Endodermal cell (in vitro differentiated cells): ENCODE data around the gene FSHR. TPM values are rescaled to one million over a fixed set of nuclear protein-coding genes. Genes with fewer than 3 reads are reported as not detected.

Experiments used
- DNase-seq: peaks from one replicate; pipeline ENCODE4 v3.0.0-alpha.2; 2017
- H3K27ac ChIP-seq: 2 replicates; pipeline ENCODE4 v1.5.1; 2013; ENCODE audit warnings: mild to moderate bottlenecking, low read depth, low read length, moderate library complexity
- H3K27me3 ChIP-seq: 2 replicates; pipeline ENCODE4 v1.6.1; 2013; ENCODE audit warnings: mild to moderate bottlenecking, low read length, moderate library complexity; ENCODE audit not compliant: insufficient read depth, control insufficient read depth, poor library complexity, severe bottlenecking
- H3K36me3 ChIP-seq: 2 replicates; pipeline ENCODE4 v1.7.0; 2013; ENCODE audit warnings: mild to moderate bottlenecking, low read length, moderate library complexity; ENCODE audit not compliant: control insufficient read depth, insufficient read depth
- H3K4me1 ChIP-seq: one replicate; pipeline ENCODE4 v1.7.0; 2013; ENCODE audit warnings: low read length; ENCODE audit not compliant: control insufficient read depth, insufficient read depth
- H3K4me3 ChIP-seq: 2 replicates; pipeline ENCODE4 v1.5.1; 2013; ENCODE audit warnings: mild to moderate bottlenecking, low read length, moderate library complexity
- H3K9ac ChIP-seq: 2 replicates; pipeline ENCODE4 v1.6.1; 2013; ENCODE audit warnings: mild to moderate bottlenecking, low read length, moderate library complexity; ENCODE audit not compliant: poor library complexity, severe bottlenecking; ENCODE audit errors: extremely low read depth
- H3K9me3 ChIP-seq: 2 replicates; pipeline ENCODE4 v1.6.1; 2013; ENCODE audit warnings: mild to moderate bottlenecking, low read length, moderate library complexity; ENCODE audit not compliant: control insufficient read depth
- H3K27ac Mint-ChIP-seq: 2 replicates; pipeline ENCODE4 v1.8.0; 2020; ENCODE audit warnings: mixed read lengths
- H3K27me3 Mint-ChIP-seq: 2 replicates; pipeline ENCODE4 v1.8.0; 2021; ENCODE audit warnings: mild to moderate bottlenecking, mixed read lengths; ENCODE audit not compliant: insufficient read depth
- H3K36me3 Mint-ChIP-seq: 2 replicates; pipeline ENCODE4 v1.8.0; 2020; ENCODE audit warnings: low read depth, mixed read lengths
- H3K4me1 Mint-ChIP-seq: 2 replicates; pipeline ENCODE4 v1.8.0; 2020; ENCODE audit warnings: mixed read lengths
- H3K4me3 Mint-ChIP-seq: 2 replicates; pipeline ENCODE4 v1.8.0; 2020; ENCODE audit warnings: mild to moderate bottlenecking, moderate library complexity, mixed read lengths
- H3K9me3 Mint-ChIP-seq: 2 replicates; pipeline ENCODE4 v1.8.0; 2020; ENCODE audit warnings: mild to moderate bottlenecking, mixed read lengths
- CTCF ChIP-seq: fragments of 200-600 bp; sonication (generic); conservative IDR thresholded peaks from 2 replicates; pipeline ENCODE4 v1.5.0; 2021; ENCODE audit warnings: antibody characterized with exemption, mild to moderate bottlenecking
- WGBS, 2 experiments: methylation state at CpG; one replicate each; pipeline versions ENCODE4 v1.1.5 to v1.1.7; 2013; ENCODE audit warnings: missing lambda C conversion rate in 2 of 2, mixed read lengths in 1 of 2; ENCODE audit not compliant: insufficient coverage in 1 of 2, insufficient read length in 1 of 2; 5-methylcytosine and 5-hydroxymethylcytosine counted together
- total RNA-seq, 2 donors: library from RNA; stranded (reverse); fragmentation: NEBNext Ultra II Directional in 1 of 2; extraction: Animal tissue kit (Norgen Biotek cat#: 25700) in 1 of 2; gene quantifications; 2 replicates in 1 of 2; 3 replicates in 1 of 2; pipeline ENCODE4 v1.2.1, GENCODE V29; 2021

The FSHR gene
- total RNA-seq, 2 donors from 2014 or later, result 4.7 to 6.5 TPM

GRCh38 chr2:49131801-49132200, 22.5 kb downstream of the FSHR start:
- peaks cover 18% of the 10 kb centered on the region for H3K4me1 Mint-ChIP-seq
- H3K4me3 Mint-ChIP-seq, result no peak overlapping the region
- TF ChIP-seq CTCF, result no peak
- no peaks in the 10 kb centered on the region for H3K27me3 ChIP-seq
- H3K4me1 ChIP-seq, result peaks cover 3% of the 10 kb centered on the region
- H3K9me3 ChIP-seq, result peaks cover 15% of the 10 kb centered on the region
- WGBS, 2 experiments, result 81% methylated on average over 1 of the region's 1 CpG; no CpG with 5 or more reads in 1 of the 2 experiments
- peaks cover 14% of the 10 kb centered on the region for H3K36me3 Mint-ChIP-seq
- peak overlapping the region; percentile 4 for H3K4me3 ChIP-seq
- peaks cover 28% of the 10 kb centered on the region for H3K9me3 Mint-ChIP-seq
- no peaks in the 10 kb centered on the region for H3K36me3 ChIP-seq
- no peak for DNase-seq
- no peak overlapping the region for H3K9ac ChIP-seq
- no peak overlapping the region for H3K27ac ChIP-seq
- H3K27ac Mint-ChIP-seq, result no peak overlapping the region
- no peaks in the 10 kb centered on the region for H3K27me3 Mint-ChIP-seq

- Histone ChIP-seq H3K9me3 (peaks cover 15% of the 10 kb centered on the region), H3K9ac (no peak overlapping the region), H3K27ac (no peak overlapping the region), H3K36me3 (no peaks in the 10 kb centered on the region), H3K4me1 (peaks cover 11% of the 10 kb centered on the region), H3K27me3 (no peaks in the 10 kb centered on the region), H3K4me3 (peak overlapping the region; percentile 31)
- DNase-seq, result peak; percentile 89
- H3K27me3 Mint-ChIP-seq, result no peaks in the 10 kb centered on the region
- no peak overlapping the region for H3K4me3 Mint-ChIP-seq
- WGBS, 2 experiments, result 6% methylated on average over 1 of the region's 1 CpG; no CpG with 5 or more reads in 1 of the 2 experiments
- peaks cover 26% of the 10 kb centered on the region for H3K9me3 Mint-ChIP-seq
- peak; percentile 50 for TF ChIP-seq CTCF
- H3K4me1 Mint-ChIP-seq, result peaks cover 34% of the 10 kb centered on the region
- H3K27ac Mint-ChIP-seq, result peak overlapping the region; percentile 62
- H3K36me3 Mint-ChIP-seq, result peaks cover 14% of the 10 kb centered on the region
Observed at GRCh38 chr2:49129034-49129433, 25.3 kb downstream of the FSHR start.

- 45% methylated on average over 1 of the region's 1 CpG; no CpG with 5 or more reads in 1 of the 2 experiments for WGBS, 2 experiments
- Mint-ChIP-seq H3K4me1 (peaks cover 26% of the 10 kb centered on the region), H3K36me3 (no peaks in the 10 kb centered on the region), H3K27me3 (peaks cover 3% of the 10 kb centered on the region), H3K27ac (no peak overlapping the region), H3K9me3 (no peaks in the 10 kb centered on the region), H3K4me3 (no peak overlapping the region)
- no peak for DNase-seq
- Histone ChIP-seq H3K9ac (no peak overlapping the region), H3K27me3 (no peaks in the 10 kb centered on the region), H3K36me3 (no peaks in the 10 kb centered on the region), H3K27ac (no peak overlapping the region), H3K9me3 (no peaks in the 10 kb centered on the region), H3K4me1 (peaks cover 8% of the 10 kb centered on the region), H3K4me3 (no peak overlapping the region)
- TF ChIP-seq CTCF, result no peak
Observed at GRCh38 chr2:49123600-49123999, 30.7 kb downstream of the FSHR start.
